Skeletal muscle tissue (tissue), 2 donors: ENCODE results near the gene FBXW10B. TPM values are rescaled to one million over a fixed set of nuclear protein-coding genes. Genes with fewer than 3 reads are reported as not detected.

Experiments used
- small RNA-seq: library from RNA; depleted of rRNA; stranded (forward); fragments of <200 nt; gene quantifications from one replicate; pipeline ENCODE3, GENCODE V24; 2014
- total RNA-seq: library from RNA; depleted of rRNA; stranded (reverse); fragments of >200 nt; gene quantifications from one replicate; pipeline ENCODE4 v1.2.3, GENCODE V29; 2014

FBXW10B gene
- total RNA-seq, 1 donor from 2014 or later = 0.52 TPM

Small RNA genes within 50 kb of the gene (small RNA-seq; reads per million reads assigned to genes)
- not detected for gene AC005838.1
- not detected for gene RF00090

Other genes with a start within 250 kb of the FBXW10B start
- 1.6 TPM for gene CDRT4, start 152.1 kb downstream of the FBXW10B start, total RNA-seq
- gene TVP23C, start 56.2 kb downstream of the FBXW10B start, total RNA-seq = 32.9 TPM
- gene TRIM16, start 64.6 kb upstream of the FBXW10B start, total RNA-seq = 45.9 TPM
- gene ZNF286A, start 80.0 kb upstream of the FBXW10B start, total RNA-seq = 19.3 TPM
- gene TBC1D26, start 112.6 kb upstream of the FBXW10B start, total RNA-seq = 1.6 TPM